Measurements from ENCODE around the gene IBA57.
"Not testable (repeated sequence)": the region's sequence is repeated elsewhere in the genome, so short reads cannot be mapped to it uniquely, and the experiment has no call there.

Gene IBA57

GRCh38 chr1:228213917-228214808, 48.6 kb downstream of the IBA57 start:
- DNase-seq, result no peak

- DNase-seq, result no peak
Observed at GRCh38 chr1:228214921-228215662, 49.5 kb downstream of the IBA57 start.

GRCh38 chr1:228215663-228216116, 50.1 kb downstream of the IBA57 start:
- no peak for DNase-seq

DNA sequence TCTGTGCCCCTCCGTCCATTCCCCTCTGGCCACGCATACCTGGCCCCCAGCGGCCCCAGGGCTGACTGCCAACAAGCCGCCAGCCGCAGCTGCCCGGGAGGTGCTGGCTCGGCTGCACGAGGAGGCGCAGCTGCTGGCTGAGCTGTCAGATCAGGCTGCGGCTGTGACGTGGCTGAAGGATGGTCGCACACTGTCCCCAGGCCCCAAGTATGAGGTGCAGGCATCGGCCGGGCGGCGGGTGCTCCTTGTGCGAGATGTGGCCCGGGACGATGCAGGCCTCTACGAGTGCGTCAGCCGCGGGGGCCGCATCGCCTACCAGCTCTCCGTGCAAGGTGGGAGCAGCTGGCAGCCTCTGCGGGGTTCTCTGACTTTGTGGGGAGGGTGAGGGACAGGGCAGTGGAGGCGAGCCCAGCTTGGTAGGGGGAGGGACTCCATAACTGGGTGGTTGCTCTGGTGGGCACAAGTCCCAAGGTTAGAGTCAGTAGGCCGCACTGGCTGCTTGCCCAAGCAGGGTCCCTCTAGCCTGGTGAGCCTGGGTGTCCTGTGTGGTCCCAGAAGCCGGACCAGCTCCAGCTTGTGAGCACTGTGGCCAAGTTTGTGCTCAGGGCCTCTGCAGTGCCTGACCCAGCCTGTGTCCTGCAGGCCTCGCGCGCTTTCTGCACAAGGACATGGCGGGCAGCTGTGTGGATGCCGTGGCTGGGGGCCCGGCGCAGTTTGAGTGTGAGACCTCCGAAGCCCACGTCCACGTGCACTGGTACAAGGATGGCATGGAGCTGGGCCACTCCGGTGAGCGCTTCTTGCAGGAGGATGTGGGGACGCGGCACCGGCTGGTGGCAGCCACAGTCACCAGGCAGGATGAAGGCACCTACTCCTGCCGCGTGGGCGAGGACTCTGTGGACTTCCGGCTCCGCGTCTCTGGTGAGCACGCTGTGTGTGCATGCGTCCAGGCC, 51.0 kb downstream of the IBA57 start:
- DNase-seq, result no peak

DNA sequence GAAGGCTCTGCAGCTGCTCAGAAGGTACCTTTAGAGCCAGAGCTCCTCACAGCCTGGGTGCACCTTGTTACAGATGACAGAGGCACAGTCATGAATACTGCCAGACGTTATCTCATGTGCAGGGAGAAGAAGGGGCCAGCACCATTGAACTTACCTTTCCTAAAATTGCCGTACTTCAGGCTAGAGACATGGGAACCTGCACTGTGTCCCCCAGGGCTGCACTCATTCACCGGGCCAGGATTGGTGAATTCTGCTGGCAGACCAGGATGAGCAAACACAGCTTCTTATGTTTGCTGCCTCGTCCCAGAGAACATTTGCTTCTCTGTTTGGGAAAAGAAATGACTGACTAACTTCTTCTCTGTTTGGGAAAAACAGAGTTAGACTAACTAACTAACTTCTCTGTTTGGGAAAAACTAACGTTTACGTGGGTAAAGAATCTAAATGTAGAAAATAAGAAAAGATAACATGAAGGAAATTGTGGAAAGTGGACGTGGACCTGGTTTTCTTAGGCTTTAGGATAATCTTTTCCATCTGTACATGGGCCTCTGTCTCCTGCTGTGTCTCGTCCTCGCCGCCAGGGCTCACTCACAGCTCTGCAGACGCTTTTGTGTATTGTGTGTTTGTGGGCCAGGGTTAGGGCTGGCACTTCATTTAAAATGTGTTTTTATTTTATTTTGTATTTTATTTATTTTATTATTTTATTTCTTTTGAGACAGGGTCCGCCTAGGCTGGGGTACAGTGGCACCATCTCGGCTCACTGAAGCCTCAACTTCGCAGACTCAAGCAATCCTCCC, 52.1 kb downstream of the IBA57 start:
- no peak for DNase-seq

GRCh38 chr1:228218513-228219244, 53.1 kb downstream of the IBA57 start:
- DNase-seq, result no peak

DNA sequence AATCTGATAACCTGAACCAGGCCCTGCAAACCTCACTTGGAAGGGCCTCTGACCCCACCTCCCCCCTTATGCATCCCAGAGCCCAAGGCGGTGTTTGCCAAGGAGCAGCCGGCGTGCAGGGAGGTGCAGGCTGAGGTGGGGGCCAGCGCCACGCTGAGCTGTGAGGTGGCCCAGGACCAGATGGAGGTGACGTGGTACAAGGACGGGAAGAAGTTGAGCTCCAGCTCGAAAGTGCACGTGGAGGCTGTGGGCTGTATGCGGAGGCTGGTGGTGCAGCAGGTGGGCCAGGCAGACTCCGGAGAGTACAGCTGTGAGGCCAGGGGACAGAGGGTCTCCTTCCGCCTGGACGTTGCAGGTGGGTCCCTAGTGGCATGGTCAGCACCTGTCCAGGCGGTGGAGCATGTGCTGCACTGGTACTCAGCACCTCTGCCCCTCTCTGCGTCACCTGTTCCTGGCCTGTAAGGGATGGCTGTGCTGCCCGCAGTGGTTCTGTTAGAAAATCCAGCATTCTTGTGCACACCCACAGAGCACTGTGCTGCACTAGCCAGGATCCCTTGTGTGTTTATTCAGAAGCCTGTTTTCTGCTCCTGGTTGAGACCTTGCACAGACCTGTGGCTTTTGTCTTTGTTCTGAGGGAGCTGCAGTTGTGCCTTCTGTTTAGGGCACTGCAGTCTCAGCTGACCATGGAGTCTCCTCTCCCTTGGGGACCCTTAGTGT, 53.8 kb downstream of the IBA57 start:
- DNase-seq, result no peak

- DNase-seq, result no peak
Observed at GRCh38 chr1:228219962-228220780, 54.6 kb downstream of the IBA57 start.

DNA sequence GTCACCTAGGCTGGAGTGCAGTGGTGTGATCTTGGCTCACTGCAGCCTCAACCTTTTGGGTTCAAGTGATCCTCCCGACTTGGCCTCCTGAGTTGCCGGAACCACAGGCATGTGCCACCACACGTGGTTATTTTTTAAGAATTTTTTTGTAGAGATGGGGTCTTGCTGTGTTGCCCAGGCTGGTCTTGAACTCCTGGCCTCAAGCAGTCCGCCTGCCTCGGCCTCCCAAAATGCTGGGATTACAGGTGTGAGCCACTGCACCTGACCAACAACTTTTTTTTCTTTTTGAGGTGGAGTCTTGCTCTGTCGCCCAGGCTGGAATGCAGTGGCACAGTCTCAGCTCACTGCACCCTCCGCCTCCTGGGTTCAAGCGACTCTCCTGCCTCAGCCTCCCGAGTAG, 55.5 kb downstream of the IBA57 start:
- not testable (repeated sequence) for DNase-seq

DNA sequence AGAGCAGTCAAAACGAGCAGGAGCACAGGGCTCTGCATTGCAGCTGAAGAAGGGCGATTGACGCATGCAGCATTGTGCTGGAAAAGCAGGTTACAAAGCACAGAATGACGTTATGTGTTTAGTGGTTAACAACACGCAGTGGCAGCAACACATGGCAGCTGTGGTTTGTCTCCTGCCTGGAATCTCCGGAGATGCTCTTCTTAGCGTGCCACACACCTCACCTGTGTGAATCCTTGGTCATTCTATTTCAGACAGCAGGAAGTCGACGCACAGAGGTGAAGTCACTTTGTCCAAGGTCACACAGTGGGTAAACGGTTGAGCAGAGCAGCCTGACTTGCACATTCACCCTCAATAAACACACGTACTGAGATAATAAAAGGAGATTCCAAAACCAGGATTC, 56.9 kb downstream of the IBA57 start:
- DNase-seq, result no peak

- DNase-seq, result no peak
Observed at GRCh38 chr1:228224198-228225164, 58.9 kb downstream of the IBA57 start.

DNA sequence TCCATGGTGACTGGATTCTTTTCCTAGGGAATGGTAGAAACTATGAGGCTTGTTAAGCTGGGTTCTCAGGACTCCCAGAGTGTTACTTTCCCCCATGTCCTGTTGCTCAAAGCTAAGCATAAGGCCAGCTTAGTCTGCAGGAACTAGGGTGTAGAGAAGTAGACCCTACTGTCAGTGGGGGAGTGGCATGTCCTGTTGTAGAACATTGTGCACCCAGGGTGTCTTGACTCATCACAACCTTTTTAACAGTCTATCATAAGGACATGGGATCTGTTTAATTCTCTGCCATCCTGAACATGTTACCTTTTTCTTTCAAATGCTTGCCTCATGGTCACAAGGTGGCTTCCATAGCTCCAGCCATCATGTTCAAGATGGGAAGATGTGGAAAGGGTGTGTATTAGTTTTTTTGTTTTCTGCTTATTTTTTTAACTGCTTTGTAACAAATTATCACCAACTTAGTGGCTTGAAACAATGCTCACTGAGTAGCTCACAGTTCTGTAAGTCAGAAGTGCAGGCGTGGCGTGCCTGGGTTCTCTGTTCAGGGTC, 59.6 kb downstream of the IBA57 start:
- no peak for DNase-seq

GRCh38 chr1:228225740-228226139, 60.1 kb downstream of the IBA57 start:
- DNase-seq, result no peak

DNA sequence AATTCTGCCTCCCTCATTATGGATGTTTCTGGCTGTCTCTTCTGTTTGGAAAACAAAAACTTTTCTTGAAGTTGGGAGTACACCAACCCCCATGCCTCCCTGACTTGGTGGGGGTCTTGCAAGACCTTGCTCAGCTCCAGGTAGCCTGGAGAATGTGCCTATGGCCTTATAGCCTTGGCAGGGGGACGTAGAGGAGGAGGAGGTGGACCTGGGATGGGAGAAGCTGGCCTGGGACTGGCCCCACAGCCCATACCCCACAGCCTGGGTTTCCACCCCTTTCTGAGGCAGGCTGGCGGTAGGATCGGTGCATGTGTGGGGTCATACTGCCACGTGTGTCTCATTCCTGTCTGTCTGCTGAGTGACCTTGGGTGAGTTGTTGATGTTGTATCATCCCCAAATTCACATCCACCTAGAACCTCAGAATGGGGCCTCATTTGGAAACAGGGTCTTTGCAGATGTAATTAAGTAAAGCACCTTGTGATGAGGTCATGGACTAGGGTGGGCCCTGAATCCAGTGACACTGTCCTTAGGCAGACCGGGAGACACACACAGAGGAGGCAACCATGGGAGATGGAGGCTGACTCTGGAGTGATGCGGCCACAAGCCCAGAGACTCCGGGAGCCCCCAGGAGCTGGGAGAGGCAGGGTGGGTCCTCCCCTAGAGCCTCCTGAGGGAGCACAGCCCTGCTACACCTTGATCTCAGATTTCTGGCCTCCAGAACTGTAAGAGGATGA, 60.7 kb downstream of the IBA57 start:
- DNase-seq, result no peak

DNA sequence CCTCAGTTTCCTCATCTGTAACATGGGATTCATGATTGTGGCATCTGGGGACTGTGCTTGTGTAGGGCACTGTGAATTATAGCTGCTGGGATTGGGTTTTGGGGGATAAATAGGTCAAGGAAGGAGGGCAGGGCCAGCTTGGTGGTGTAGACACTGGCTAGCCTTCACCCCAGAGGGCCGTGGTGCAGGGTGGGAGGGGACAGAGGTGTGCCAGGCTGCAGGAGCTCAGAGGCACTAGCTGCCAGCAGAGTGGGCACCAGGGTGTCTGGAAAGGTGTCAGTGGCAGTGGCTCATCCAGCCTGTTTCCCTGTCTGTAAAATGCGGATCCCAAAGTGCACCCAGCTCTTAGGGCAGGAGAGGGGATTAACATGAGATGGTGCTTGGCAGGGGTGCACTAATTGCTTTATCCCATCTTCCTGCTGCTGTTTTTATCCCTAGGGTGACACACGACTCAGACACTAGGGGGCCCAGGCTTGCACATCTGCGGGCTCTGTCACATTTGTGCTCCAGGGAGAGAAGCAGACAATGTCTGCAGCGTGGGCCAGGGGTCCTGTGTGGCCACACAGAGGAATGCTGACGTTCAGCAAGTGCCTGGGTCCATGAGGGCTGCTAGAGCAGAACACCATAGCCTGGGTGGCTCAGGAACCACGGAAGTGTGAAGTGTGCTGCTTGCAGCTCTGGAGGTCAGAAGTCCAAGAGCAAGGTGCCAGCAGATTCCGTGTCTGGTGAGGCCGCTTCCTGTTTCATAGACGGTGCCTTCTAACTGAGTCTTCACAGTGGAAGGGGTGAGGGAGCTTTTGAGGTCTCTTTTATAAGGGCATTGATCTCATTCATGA, 61.6 kb downstream of the IBA57 start:
- DNase-seq, result no peak

DNA sequence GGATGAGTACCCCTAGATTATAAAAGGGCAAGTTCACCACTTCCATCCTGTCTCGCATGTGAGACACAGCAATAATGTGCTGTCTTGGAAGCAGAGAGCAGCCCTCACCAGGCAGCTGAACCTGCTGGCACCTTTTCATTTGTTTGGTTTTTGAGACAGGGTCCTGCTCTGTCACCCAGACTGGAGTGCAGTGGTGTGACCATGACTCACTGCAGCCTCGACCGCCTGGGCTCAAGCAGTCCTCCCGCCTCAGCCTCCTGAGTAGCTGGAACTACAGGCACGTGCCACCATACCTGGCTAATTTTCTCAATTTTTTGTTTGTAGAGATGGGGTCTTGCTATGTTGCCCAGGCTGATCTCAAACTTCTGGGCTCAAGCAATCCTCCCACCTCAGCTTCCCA, 62.5 kb downstream of the IBA57 start:
- not testable (repeated sequence) for DNase-seq

Data from NCI-H1105 treated with DMSO at 0.1 percent for 48 hours (cell line).